Right lobe of liver (tissue), 4 donors: ENCODE measurements around the gene IL21R.

Experiments
- POLR2A ChIP-seq: fragments of 450-650 bp; IDR thresholded peaks from one replicate; pipeline ENCODE4 v1.6.1; 2017; ENCODE audit warnings: antibody characterized with exemption, mild to moderate bottlenecking
- TF ChIP-seq, protein P1 (sequence below), 4 donors: fragments of 200-600 bp in 3 of 4; fragments of 450-650 bp in 1 of 4; IDR thresholded peaks; one replicate each; pipeline versions ENCODE4 v1.5.1 to v1.8.0; 2016 to 2022; ENCODE audit warnings: antibody characterized with exemption in 4 of 4, mild to moderate bottlenecking in 2 of 4
- donor health status: DM: no; HTN: no; CAD: no.
- donor health status: DM: no; HTN: no; CAD: no.
- donor health status: DM: no; HTN: yes; CAD: no.

- TF ChIP-seq, protein P1, sequence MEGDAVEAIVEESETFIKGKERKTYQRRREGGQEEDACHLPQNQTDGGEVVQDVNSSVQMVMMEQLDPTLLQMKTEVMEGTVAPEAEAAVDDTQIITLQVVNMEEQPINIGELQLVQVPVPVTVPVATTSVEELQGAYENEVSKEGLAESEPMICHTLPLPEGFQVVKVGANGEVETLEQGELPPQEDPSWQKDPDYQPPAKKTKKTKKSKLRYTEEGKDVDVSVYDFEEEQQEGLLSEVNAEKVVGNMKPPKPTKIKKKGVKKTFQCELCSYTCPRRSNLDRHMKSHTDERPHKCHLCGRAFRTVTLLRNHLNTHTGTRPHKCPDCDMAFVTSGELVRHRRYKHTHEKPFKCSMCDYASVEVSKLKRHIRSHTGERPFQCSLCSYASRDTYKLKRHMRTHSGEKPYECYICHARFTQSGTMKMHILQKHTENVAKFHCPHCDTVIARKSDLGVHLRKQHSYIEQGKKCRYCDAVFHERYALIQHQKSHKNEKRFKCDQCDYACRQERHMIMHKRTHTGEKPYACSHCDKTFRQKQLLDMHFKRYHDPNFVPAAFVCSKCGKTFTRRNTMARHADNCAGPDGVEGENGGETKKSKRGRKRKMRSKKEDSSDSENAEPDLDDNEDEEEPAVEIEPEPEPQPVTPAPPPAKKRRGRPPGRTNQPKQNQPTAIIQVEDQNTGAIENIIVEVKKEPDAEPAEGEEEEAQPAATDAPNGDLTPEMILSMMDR (IDR thresholded peaks at IDR 0.05) = no peak
- TF ChIP-seq POLR2A = no peak
Observed at GRCh38 chr16:27408602-27409031, 6.6 kb downstream of the IL21R start.
